Colonic mucosa (tissue), 4 donors: ENCODE data around the gene ARSB. TPM values are rescaled to one million over a fixed set of nuclear protein-coding genes. Genes with fewer than 3 reads are reported as not detected.

ENCODE experiments used
- DNase-seq: peaks from one replicate; pipeline ENCODE4 v3.0.0-alpha.2; 2020
- H3K27ac ChIP-seq: fragments of 200-600 bp; one replicate; pipeline ENCODE4 v1.8.0; 2021
- H3K27me3 ChIP-seq: fragments of 200-600 bp; one replicate; pipeline ENCODE4 v1.8.0; 2021
- H3K36me3 ChIP-seq: fragments of 200-600 bp; one replicate; pipeline ENCODE4 v1.8.0; 2021
- H3K4me1 ChIP-seq: fragments of 200-600 bp; one replicate; pipeline ENCODE4 v1.8.0; 2021; ENCODE audit warnings: mild to moderate bottlenecking
- H3K4me3 ChIP-seq: fragments of 200-600 bp; one replicate; pipeline ENCODE4 v1.8.0; 2021
- H3K9ac ChIP-seq, 2 donors: one replicate each; pipeline ENCODE4 v1.7.0; 2013; ENCODE audit warnings: control low read depth in 2 of 2, low read depth in 2 of 2, low read length in 2 of 2
- H3K9me3 ChIP-seq: fragments of 200-600 bp; one replicate; pipeline ENCODE4 v1.8.0; 2021
- intact Hi-C: fragments of 100-400 bp; cut with DNase I; formaldehyde crosslinking; loops from one replicate; pipeline ENCODE4 v1.14.1; 2022
- total RNA-seq, 2 donors: library from RNA; stranded (reverse); fragmentation: NEBNext Ultra II Directional in 1 of 2; extraction: Animal tissue kit (Norgen Biotek cat#: 25700) in 1 of 2; gene quantifications; one replicate each; pipeline ENCODE4 v1.2.1, GENCODE V29; 2021
- TF ChIP-seq, protein P1 (sequence below): fragments of 200-600 bp; IDR thresholded peaks from one replicate; pipeline ENCODE4 v1.8.0; 2022; ENCODE audit warnings: antibody characterized with exemption, mild to moderate bottlenecking
- donor health status: healthy.
- donor health status: DM: no; HTN: no; CAD: no.
- donor health status: DM: no; HTN: no; CAD: no.

The ARSB gene
- total RNA-seq, 2 donors from 2014 or later: 10.1 to 11.4 TPM

DNA sequence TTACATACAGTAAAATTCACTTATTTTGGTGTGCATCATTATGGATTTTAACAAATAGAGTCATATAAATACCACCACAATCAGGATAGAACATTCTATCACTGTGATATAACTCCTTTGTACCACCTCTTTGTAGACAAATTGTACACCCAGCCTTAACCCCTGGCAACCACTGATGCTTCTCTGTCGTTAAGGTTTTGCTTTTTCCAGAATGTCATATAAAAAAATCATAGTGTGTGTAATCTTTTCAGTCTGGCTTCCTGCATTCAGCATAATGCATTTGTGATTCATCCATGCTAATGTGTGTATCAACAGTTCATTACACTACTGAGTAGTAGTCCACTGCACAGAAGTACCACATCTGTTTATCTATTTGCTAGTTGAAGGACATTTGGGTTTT lies 81.2 kb downstream of the ARSB start:
- Histone ChIP-seq H3K27me3 (no peaks in the 10 kb centered on the region), H3K4me1 (no peaks in the 10 kb centered on the region), H3K9ac (no peak overlapping the region), H3K27ac (no peak overlapping the region), H3K36me3 (no peaks in the 10 kb centered on the region), H3K9me3 (no peaks in the 10 kb centered on the region), H3K4me3 (no peak overlapping the region)
- no peak for DNase-seq
- TF ChIP-seq, protein P1, sequence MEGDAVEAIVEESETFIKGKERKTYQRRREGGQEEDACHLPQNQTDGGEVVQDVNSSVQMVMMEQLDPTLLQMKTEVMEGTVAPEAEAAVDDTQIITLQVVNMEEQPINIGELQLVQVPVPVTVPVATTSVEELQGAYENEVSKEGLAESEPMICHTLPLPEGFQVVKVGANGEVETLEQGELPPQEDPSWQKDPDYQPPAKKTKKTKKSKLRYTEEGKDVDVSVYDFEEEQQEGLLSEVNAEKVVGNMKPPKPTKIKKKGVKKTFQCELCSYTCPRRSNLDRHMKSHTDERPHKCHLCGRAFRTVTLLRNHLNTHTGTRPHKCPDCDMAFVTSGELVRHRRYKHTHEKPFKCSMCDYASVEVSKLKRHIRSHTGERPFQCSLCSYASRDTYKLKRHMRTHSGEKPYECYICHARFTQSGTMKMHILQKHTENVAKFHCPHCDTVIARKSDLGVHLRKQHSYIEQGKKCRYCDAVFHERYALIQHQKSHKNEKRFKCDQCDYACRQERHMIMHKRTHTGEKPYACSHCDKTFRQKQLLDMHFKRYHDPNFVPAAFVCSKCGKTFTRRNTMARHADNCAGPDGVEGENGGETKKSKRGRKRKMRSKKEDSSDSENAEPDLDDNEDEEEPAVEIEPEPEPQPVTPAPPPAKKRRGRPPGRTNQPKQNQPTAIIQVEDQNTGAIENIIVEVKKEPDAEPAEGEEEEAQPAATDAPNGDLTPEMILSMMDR: no peak
- intact Hi-C loops: loop anchor here (5.0 kb wide), 2 partner anchors 58 to 228 kb away; no protein-coding TSS in a partner anchor

DNA sequence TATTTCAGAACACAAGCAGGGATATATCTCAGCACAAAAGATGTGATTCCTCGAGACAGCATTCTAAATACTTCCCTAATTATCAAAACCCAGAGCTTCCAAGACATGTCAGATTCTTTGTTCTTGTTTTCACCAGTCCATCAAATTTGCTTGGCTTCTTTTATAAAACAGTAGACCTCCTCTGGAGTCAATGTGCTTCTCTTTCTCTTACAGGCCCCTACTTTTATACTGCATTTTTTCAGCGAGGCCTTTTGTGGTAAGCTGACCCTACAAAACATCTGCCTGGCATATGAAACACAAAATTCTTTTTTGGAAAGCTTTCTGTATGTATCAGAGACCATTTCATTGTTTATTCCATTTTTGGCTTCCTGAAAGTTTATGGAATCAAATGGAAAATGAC lies 81.8 kb downstream of the ARSB start:
- Histone ChIP-seq H3K4me3 (no peak overlapping the region), H3K27me3 (no peaks in the 10 kb centered on the region), H3K9ac (no peak overlapping the region), H3K9me3 (no peaks in the 10 kb centered on the region), H3K36me3 (no peaks in the 10 kb centered on the region), H3K4me1 (no peaks in the 10 kb centered on the region), H3K27ac (no peak overlapping the region)
- DNase-seq: no peak
- TF ChIP-seq, protein P1: no peak
- intact Hi-C loops: loop anchor here (5.0 kb wide), 2 partner anchors 59 to 229 kb away; no protein-coding TSS in a partner anchor

DNA sequence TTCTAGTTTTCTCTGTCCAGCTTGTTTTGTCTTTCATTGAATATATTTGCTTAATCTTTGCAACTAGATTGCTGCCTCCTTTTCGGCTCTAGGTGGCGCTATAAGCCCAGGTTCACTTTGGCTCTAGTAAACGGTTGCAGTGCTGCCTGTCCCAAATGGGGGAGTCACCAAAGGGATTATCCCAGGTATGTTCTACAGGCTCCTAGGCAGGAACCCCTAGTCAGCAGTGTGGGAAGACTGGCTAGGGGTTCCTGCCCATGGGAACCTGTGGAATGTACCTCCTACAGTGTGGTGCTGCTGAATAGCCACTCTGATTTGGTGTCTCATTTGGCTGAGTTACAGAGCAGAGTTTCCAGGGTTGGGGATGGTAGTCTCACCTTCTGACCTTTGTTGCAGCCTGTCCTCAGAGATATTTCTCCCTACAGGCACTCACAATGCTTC lies 85.2 kb downstream of the ARSB start:
- intact Hi-C loops: loop anchor here (5.0 kb wide), 2 partner anchors 62 to 232 kb away; no protein-coding TSS in a partner anchor
- Histone ChIP-seq H3K36me3 (no peaks in the 10 kb centered on the region), H3K27ac (no peak overlapping the region), H3K9me3 (no peaks in the 10 kb centered on the region), H3K27me3 (no peaks in the 10 kb centered on the region), H3K4me1 (no peaks in the 10 kb centered on the region), H3K9ac (no peak overlapping the region), H3K4me3 (no peak overlapping the region)
- DNase-seq: peak; percentile 52
- TF ChIP-seq, protein P1: peak; percentile 68

DNA sequence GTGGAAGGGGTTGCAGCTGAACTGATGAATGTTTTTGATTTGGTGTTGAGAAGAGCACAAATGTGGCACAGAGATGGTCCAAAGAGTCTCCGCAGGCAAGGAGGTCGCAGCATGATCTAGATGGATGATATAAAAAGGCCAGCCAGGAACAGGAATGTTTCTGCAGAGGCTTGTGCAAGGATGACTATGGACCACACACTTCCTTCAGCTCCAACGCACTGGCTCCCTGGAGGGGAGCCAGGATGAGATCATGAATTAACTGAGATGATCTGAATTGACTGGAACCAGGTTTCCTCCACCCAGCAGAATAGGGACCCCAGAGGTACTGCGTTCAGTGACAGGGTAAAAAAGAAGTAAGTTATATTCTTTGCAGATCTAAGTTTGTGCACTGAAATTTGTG lies 89.0 kb downstream of the ARSB start:
- Histone ChIP-seq H3K27ac (no peak overlapping the region), H3K36me3 (no peaks in the 10 kb centered on the region), H3K4me1 (no peaks in the 10 kb centered on the region), H3K9ac (no peak overlapping the region), H3K27me3 (no peaks in the 10 kb centered on the region), H3K4me3 (no peak overlapping the region), H3K9me3 (no peaks in the 10 kb centered on the region)
- no peak for DNase-seq
- intact Hi-C loops: no loop called here
- TF ChIP-seq, protein P1: no peak

DNA sequence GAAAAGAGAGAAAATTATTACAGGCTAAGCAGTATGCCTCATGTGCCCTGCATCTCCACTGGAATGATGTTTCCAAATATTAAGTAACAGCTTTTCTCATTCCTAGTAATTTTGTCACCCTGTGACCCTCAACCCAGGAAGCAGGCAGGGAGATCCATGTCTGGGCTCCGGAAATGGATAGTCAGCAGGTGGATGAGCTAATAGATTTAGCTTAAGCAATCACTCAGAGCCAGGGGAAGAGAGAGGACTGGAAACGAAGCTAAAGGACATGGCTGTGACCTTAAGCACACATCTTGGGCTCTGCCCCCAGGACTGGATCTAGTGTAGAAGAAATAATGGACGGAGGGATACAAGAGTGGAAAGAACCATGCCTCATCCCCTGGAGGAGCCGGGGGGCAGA lies 89.5 kb downstream of the ARSB start:
- H3K27me3 ChIP-seq: no peaks in the 10 kb centered on the region

More for the DNA sequence above, 89.5 kb downstream of the ARSB start:
- no peak overlapping the region for H3K9ac ChIP-seq
- no peak for DNase-seq
- no peaks in the 10 kb centered on the region for H3K9me3 ChIP-seq
- no peak overlapping the region for H3K4me3 ChIP-seq
- no peak overlapping the region for H3K27ac ChIP-seq
- TF ChIP-seq, protein P1: no peak
- no peaks in the 10 kb centered on the region for H3K36me3 ChIP-seq
- no peaks in the 10 kb centered on the region for H3K4me1 ChIP-seq
- intact Hi-C loops: no loop called here
